Measurements from ENCODE around the gene CNTNAP4. TPM values are rescaled to one million over a fixed set of nuclear protein-coding genes. Genes with fewer than 3 reads are reported as not detected.

Gene CNTNAP4
- total RNA-seq, 2 donors from 2014 or later: not detected

DNA sequence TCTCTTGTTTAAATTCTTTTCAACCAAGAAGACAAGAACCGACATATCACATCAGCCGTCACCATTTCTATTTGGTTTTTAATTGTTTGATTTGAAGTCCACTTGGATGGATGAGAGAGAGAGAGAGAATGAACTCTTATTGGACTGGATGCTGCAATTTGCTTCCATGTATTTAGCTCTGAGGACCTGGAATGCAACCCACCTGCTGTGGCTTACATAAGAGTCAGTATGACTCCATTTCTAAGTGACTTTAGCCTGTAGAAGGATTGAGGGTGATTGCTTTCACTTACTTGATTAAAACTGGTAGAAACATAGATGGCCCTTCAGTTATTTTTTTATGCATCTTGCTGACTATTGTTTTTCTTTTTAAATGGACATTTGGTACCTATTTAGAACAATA, 296.1 kb downstream of the CNTNAP4 start:
- no peak for DNase-seq
- Histone ChIP-seq H3K9me3 (no peaks in the 10 kb centered on the region), H3K27ac (no peak overlapping the region), H3K36me3 (no peaks in the 10 kb centered on the region), H3K4me1 (no peaks in the 10 kb centered on the region), H3K4me3 (no peak overlapping the region), H3K9ac (ENCODE audit: low read depth in 2 of 2, low read length in 2 of 2) (no peak overlapping the region), H3K27me3 (no peaks in the 10 kb centered on the region)
- intact Hi-C loops (cut with DNase I): no loop called here
- TF ChIP-seq, protein P1, sequence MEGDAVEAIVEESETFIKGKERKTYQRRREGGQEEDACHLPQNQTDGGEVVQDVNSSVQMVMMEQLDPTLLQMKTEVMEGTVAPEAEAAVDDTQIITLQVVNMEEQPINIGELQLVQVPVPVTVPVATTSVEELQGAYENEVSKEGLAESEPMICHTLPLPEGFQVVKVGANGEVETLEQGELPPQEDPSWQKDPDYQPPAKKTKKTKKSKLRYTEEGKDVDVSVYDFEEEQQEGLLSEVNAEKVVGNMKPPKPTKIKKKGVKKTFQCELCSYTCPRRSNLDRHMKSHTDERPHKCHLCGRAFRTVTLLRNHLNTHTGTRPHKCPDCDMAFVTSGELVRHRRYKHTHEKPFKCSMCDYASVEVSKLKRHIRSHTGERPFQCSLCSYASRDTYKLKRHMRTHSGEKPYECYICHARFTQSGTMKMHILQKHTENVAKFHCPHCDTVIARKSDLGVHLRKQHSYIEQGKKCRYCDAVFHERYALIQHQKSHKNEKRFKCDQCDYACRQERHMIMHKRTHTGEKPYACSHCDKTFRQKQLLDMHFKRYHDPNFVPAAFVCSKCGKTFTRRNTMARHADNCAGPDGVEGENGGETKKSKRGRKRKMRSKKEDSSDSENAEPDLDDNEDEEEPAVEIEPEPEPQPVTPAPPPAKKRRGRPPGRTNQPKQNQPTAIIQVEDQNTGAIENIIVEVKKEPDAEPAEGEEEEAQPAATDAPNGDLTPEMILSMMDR (IDR thresholded peaks at IDR 0.05): no peak

DNA sequence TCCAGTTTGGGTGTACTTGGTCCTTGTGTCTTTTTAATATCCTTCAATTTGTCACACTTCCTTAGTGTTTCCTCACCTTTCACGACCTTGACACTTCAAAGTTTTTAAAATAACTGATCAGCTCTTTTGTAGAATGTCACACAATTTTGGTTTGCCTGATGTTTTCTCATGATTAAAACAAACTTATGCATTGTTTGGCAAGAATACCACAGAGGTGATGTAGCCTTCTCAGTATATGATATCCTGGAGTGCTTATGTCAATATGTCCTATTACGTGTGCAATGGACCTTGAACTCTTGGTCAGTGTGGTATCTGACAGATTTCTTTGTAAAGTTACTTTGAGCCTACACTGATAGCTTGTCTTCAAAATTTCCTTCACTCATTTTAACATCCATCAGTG, 297.4 kb downstream of the CNTNAP4 start:
- Histone ChIP-seq H3K4me1 (no peaks in the 10 kb centered on the region), H3K9me3 (no peaks in the 10 kb centered on the region), H3K36me3 (no peaks in the 10 kb centered on the region), H3K27me3 (no peaks in the 10 kb centered on the region), H3K4me3 (no peak overlapping the region), H3K9ac (ENCODE audit: low read depth in 2 of 2, low read length in 2 of 2) (no peak overlapping the region), H3K27ac (no peak overlapping the region)
- TF ChIP-seq, protein P1 (IDR thresholded peaks at IDR 0.05): no peak
- intact Hi-C loops (cut with DNase I): no loop called here
- no peak for DNase-seq

DNA sequence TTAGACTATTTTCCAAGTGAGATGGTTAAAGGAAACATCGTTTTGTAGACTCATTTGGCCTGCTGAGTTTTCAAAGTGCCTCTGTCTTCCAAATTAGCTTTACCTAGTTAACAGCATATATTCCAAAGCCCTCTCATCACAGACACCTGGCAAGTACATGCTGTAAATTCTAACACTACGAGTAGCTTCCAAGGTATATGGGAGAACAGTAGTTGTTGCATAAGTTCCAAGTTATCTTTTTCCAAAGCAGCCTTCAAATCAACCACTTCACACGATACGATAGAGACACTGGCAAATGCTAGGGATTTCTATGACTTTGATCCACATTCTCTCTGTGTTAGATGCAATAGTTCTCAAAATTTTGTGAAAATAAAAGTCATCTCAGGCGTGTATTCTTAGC, 299.3 kb downstream of the CNTNAP4 start:
- Histone ChIP-seq H3K9me3 (no peaks in the 10 kb centered on the region), H3K9ac (ENCODE audit: low read depth in 2 of 2, low read length in 2 of 2) (no peak overlapping the region), H3K4me3 (no peak overlapping the region), H3K27ac (no peak overlapping the region), H3K36me3 (no peaks in the 10 kb centered on the region), H3K27me3 (no peaks in the 10 kb centered on the region), H3K4me1 (no peaks in the 10 kb centered on the region)
- no peak for DNase-seq
- TF ChIP-seq, protein P1 (IDR thresholded peaks at IDR 0.05): no peak
- intact Hi-C loops (cut with DNase I): no loop called here

DNA sequence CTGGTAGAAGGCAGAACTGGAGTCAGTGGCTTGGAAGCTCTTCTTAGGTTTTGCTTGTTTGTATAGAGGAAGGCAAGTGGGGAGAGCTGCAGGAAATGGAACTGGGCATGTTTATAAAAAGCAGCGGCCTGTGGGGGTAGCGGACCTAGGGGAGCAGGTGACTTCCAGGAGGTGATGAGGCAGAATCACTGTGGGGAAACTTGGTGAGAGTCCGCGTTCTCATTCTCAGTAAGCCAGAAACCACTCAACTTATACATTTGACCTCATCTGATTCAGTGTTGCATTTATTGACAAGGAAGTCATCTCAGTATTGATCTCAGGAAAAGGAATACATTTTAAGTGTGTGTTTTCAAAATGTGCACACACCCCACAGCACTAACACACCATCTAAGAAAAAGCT, 299.8 kb downstream of the CNTNAP4 start:
- Histone ChIP-seq H3K9ac (ENCODE audit: low read depth in 2 of 2, low read length in 2 of 2) (no peak overlapping the region), H3K4me3 (no peak overlapping the region), H3K4me1 (no peaks in the 10 kb centered on the region), H3K9me3 (no peaks in the 10 kb centered on the region), H3K27me3 (no peaks in the 10 kb centered on the region), H3K27ac (no peak overlapping the region), H3K36me3 (no peaks in the 10 kb centered on the region)
- no peak for DNase-seq
- intact Hi-C loops (cut with DNase I): no loop called here
- TF ChIP-seq, protein P1 (IDR thresholded peaks at IDR 0.05): no peak

DNA sequence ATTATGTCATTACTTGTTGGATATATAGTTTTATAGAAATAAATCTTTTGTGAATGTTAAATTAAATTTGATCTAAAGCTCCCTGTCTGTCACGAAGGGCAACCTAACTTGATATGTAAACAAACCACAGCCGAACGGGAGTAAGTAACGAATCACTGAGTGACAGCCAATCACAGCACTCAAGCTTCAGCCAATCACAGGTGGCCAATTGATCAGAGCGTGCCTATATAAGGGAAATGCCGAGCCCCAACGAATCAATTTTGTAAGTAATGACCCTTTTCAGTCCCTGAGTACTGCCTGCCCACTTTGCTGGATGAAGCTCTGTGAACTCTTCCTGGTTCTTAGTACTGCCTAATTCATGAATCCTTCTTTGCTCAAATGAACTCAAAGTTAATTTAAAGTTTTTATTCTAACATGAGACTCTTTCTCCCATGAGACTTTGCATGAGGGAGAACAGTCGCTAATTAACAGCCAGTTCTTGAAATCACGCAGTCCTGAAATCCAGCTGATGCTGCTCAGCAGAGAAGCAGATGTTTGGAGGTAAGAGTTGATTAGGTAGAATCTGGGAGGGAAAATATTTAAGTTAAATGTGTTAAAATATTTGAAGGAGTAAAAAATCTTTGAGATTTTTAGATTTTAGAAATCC, 302.2 kb downstream of the CNTNAP4 start:
- intact Hi-C loops (cut with DNase I): no loop called here
- DNase-seq: no peak
- Histone ChIP-seq H3K9ac (ENCODE audit: low read depth in 2 of 2, low read length in 2 of 2) (no peak overlapping the region), H3K4me1 (no peaks in the 10 kb centered on the region), H3K4me3 (no peak overlapping the region), H3K27me3 (no peaks in the 10 kb centered on the region), H3K27ac (no peak overlapping the region), H3K9me3 (no peaks in the 10 kb centered on the region), H3K36me3 (no peaks in the 10 kb centered on the region)
- TF ChIP-seq, protein P1 (IDR thresholded peaks at IDR 0.05): no peak
